Fibroblast of pulmonary artery (primary cell): ENCODE results near the gene HS3ST6.

Source experiments
- DNase-seq: peaks from one replicate; pipeline ENCODE4 v3.0.0-alpha.2; 2010; ENCODE audit warnings: low read depth
- H3K4me3 ChIP-seq: replicated peaks from 2 replicates; pipeline ENCODE4 v1.5.1; 2011; ENCODE audit warnings: low read depth, mild to moderate bottlenecking, control low read depth, low read length, moderate library complexity
- TF ChIP-seq, protein P1 (sequence below): IDR thresholded peaks from 2 replicates; pipeline ENCODE4 v1.5.1; 2011; ENCODE audit warnings: mild to moderate bottlenecking, control low read depth, low read length, inconsistent platforms; ENCODE audit errors: missing control alignments

HS3ST6 gene

DNA sequence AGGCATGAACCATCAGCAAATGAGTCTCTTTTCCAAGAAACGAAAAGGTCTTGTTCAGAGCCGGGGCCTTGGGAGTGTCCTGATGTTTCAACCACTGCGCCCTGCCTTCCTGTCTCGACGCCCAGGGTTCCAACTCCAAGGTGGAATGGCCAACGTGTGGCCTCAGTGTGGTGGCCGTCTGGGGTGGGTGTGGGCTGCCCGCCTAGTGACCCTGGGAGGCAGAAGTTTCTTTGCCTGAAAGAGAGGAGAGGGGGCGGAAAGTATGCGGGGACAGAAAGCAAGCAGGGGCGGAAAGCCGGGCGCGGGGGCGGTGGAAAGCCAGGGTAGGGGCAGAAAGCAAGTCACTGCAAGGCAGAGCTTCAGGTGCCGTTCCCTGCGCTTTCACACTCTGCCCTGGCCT lies 20.7 kb upstream of the HS3ST6 start:
- TF ChIP-seq, protein P1, sequence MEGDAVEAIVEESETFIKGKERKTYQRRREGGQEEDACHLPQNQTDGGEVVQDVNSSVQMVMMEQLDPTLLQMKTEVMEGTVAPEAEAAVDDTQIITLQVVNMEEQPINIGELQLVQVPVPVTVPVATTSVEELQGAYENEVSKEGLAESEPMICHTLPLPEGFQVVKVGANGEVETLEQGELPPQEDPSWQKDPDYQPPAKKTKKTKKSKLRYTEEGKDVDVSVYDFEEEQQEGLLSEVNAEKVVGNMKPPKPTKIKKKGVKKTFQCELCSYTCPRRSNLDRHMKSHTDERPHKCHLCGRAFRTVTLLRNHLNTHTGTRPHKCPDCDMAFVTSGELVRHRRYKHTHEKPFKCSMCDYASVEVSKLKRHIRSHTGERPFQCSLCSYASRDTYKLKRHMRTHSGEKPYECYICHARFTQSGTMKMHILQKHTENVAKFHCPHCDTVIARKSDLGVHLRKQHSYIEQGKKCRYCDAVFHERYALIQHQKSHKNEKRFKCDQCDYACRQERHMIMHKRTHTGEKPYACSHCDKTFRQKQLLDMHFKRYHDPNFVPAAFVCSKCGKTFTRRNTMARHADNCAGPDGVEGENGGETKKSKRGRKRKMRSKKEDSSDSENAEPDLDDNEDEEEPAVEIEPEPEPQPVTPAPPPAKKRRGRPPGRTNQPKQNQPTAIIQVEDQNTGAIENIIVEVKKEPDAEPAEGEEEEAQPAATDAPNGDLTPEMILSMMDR = no peak
- H3K4me3 ChIP-seq = no peak overlapping the region

GRCh38 chr16:1938316-1938715 lies 20.1 kb upstream of the HS3ST6 start:
- no peak overlapping the region for H3K4me3 ChIP-seq
- TF ChIP-seq, protein P1 = no peak
- no peak for DNase-seq

More for the DNA sequence above, 20.7 kb upstream of the HS3ST6 start:
- no peak for DNase-seq

DNA sequence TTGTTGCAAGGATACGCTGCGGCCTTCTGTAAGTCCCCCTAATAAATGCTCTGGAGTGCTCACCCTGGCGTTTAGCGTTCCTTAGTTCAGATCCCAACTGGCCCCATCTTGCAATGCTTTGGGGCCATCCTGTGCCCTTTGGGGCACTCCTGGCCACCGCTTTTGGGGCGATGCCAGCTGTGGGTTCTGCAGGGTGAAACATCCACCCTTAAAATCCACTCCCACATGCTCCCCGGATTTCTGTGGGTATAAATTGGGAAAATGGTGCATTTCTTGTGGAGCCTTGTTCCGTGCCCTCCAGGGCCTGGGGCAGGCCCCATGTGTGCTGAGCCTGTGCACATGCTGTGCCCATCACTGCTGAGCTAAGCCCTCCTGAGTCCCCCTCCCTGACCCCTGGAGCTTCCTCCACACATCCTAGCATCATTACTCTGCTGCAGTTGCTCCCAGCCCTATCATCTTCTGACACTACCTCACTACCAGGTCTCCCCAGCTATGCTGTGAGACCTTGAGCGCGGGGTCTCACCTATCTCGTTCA lies 18.8 kb upstream of the HS3ST6 start:
- no peak overlapping the region for H3K4me3 ChIP-seq
- TF ChIP-seq, protein P1 = no peak
- no peak for DNase-seq

GRCh38 chr16:1933097-1933661 lies 15.0 kb upstream of the HS3ST6 start:
- no peak overlapping the region for H3K4me3 ChIP-seq
- TF ChIP-seq, protein P1 = no peak
- DNase-seq = no peak

- TF ChIP-seq, protein P1 = peak; percentile 3
- no peak overlapping the region for H3K4me3 ChIP-seq
- DNase-seq = peak; percentile 14
Observed at GRCh38 chr16:1932050-1933028, 14.1 kb upstream of the HS3ST6 start.

- H3K4me3 ChIP-seq = no peak overlapping the region
- TF ChIP-seq, protein P1 = no peak
- no peak for DNase-seq
Observed at GRCh38 chr16:1930338-1930720, 12.1 kb upstream of the HS3ST6 start.
